Ascending aorta (tissue), 2 donors: ENCODE results near the gene DAAM2. TPM values are rescaled to one million over a fixed set of nuclear protein-coding genes. Genes with fewer than 3 reads are reported as not detected.

Source experiments
- DNase-seq, 2 donors: peaks; one replicate each; pipeline ENCODE4 v3.0.0-alpha.2; 2019; ENCODE audit warnings: low spot score in 2 of 2
- H3K27ac ChIP-seq, 2 donors: fragments of 200-600 bp; sonication (generic); one replicate each; pipeline ENCODE4 v1.5.1; 2016 to 2017; ENCODE audit warnings: mild to moderate bottlenecking in 1 of 2
- H3K27me3 ChIP-seq: fragments of 200-600 bp; sonication (generic); one replicate; pipeline ENCODE4 v1.5.1; 2017
- H3K36me3 ChIP-seq, 2 donors: fragments of 200-600 bp; sonication (generic); one replicate each; pipeline ENCODE4 v1.5.1; 2016
- H3K4me1 ChIP-seq, 2 donors: fragments of 200-600 bp; sonication (generic); one replicate each; pipeline ENCODE4 v1.5.1; 2016 to 2017; ENCODE audit warnings: mild to moderate bottlenecking in 1 of 2
- H3K4me3 ChIP-seq, 2 donors: fragments of 200-600 bp; sonication (generic); one replicate each; pipeline ENCODE4 v1.5.1; 2016 to 2017; ENCODE audit warnings: mild to moderate bottlenecking in 1 of 2
- H3K9me3 ChIP-seq, 2 donors: fragments of 200-600 bp; sonication (generic); one replicate each; pipeline ENCODE4 v1.5.1; 2016
- intact Hi-C: fragments of 100-400 bp; cut with DNase I; formaldehyde crosslinking; loops from one replicate; pipeline ENCODE4 v1.15.1; 2023
- total RNA-seq: library from RNA; depleted of rRNA; stranded (reverse); fragments of >200 nt; gene quantifications from one replicate; pipeline ENCODE4 v1.1.0, GENCODE V29; 2016
- TF ChIP-seq, protein P1 (sequence below), 3 experiments: fragments of 200-600 bp in 2 of 3; fragments of 450-650 bp in 1 of 3; sonication (generic) in 2 of 3; IDR thresholded peaks; one replicate each; pipeline ENCODE4 v1.5.1; 2016 to 2019; ENCODE audit warnings: antibody characterized with exemption in 3 of 3, mild to moderate bottlenecking in 1 of 3, moderate library complexity in 1 of 3

Gene DAAM2
- total RNA-seq, 1 donor from 2014 or later = 44.0 TPM

DNA sequence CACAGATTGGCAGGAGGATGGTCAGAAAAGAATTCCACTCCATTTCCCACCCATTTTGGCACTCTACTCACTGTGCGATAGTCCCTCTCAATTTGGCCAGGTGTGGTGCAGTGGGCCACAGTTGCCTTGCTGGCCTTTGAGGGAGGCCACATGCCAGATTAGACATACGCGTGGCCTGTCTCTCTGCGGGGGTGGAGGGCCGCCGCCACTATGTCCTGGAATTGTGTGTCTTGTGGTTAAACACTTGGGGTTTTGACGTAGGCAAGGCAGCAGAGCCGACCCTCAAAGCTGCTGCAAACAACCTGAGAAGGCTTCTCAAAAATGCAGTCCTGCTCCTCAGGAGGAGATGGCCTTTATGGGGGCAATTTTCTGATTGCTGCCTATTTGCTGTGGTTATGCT lies 4.9 kb upstream of the DAAM2 start:
- TF ChIP-seq, protein P1, sequence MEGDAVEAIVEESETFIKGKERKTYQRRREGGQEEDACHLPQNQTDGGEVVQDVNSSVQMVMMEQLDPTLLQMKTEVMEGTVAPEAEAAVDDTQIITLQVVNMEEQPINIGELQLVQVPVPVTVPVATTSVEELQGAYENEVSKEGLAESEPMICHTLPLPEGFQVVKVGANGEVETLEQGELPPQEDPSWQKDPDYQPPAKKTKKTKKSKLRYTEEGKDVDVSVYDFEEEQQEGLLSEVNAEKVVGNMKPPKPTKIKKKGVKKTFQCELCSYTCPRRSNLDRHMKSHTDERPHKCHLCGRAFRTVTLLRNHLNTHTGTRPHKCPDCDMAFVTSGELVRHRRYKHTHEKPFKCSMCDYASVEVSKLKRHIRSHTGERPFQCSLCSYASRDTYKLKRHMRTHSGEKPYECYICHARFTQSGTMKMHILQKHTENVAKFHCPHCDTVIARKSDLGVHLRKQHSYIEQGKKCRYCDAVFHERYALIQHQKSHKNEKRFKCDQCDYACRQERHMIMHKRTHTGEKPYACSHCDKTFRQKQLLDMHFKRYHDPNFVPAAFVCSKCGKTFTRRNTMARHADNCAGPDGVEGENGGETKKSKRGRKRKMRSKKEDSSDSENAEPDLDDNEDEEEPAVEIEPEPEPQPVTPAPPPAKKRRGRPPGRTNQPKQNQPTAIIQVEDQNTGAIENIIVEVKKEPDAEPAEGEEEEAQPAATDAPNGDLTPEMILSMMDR (IDR thresholded peaks at IDR 0.05) = no peak
- Histone ChIP-seq H3K4me1 (peaks cover 0 to 15% of the 10 kb centered on the region in 2 donors), H3K27me3 (no peaks in the 10 kb centered on the region), H3K4me3 (no peak overlapping the region), H3K9me3 (peaks cover 0 to 11% of the 10 kb centered on the region in 2 donors), H3K27ac (no peak overlapping the region), H3K36me3 (no peaks in the 10 kb centered on the region)
- intact Hi-C loops = no loop called here
- DNase-seq = no peak

DNA sequence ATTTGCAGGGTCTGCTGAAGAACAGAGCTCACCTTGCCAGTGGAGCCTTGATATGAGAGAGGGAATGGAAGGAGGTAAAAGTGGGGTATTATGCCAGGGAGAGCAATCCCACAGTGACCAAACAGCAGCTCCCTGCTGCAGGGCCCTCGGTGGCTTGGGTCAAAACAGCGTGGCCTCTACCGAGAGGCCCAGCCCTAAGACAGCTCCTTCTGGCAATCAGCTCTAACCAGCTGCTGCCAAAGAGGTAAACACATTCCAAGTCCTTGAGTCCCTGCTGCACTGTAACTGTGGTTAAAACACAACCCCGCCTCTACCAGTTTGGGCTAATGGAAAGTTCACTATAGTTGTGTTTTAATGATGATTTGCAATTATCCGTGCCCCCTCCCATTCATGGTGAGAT lies 1.4 kb upstream of the DAAM2 start:
- Histone ChIP-seq H3K36me3 (no peaks in the 10 kb centered on the region), H3K4me1 (peaks cover 3 to 20% of the 10 kb centered on the region in 2 donors), H3K9me3 (no peaks in the 10 kb centered on the region), H3K4me3 (no peak overlapping the region), H3K27me3 (no peaks in the 10 kb centered on the region), H3K27ac (peak overlapping the region; percentile 83 to 87)
- intact Hi-C loops = no loop called here
- no peak for DNase-seq
- TF ChIP-seq, protein P1 (IDR thresholded peaks at IDR 0.05) = no peak

DNA sequence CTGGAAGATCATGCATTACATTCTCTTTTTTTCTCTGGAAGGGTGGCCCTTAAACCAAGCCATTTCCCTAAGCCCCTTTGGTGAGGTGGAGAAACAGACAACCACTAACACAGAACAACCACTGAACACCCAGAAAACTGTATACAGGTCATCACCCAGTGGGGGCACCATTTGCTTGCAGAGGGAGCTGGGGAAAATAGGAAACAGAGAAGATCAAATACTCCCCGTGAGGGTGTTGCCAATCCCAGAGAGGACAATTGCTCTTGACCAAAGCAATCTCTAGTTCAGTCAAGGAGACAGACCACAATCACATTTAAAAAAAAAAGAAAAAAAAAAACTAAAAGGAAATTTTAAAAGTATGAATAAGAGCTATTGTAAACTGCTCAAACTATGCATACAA lies 865 bp upstream of the DAAM2 start:
- no peak overlapping the region for H3K4me3 ChIP-seq
- DNase-seq = no peak
- no peaks in the 10 kb centered on the region for H3K36me3 ChIP-seq
- intact Hi-C loops = no loop called here
- peak overlapping the region; percentile 83 to 87 for H3K27ac ChIP-seq
- H3K4me1 ChIP-seq = peaks cover 3 to 18% of the 10 kb centered on the region in 2 donors
- no peaks in the 10 kb centered on the region for H3K9me3 ChIP-seq
- no peaks in the 10 kb centered on the region for H3K27me3 ChIP-seq
- TF ChIP-seq, protein P1 (IDR thresholded peaks at IDR 0.05) = peak in 2 of 3 experiments; percentile 7 to 17

DNA sequence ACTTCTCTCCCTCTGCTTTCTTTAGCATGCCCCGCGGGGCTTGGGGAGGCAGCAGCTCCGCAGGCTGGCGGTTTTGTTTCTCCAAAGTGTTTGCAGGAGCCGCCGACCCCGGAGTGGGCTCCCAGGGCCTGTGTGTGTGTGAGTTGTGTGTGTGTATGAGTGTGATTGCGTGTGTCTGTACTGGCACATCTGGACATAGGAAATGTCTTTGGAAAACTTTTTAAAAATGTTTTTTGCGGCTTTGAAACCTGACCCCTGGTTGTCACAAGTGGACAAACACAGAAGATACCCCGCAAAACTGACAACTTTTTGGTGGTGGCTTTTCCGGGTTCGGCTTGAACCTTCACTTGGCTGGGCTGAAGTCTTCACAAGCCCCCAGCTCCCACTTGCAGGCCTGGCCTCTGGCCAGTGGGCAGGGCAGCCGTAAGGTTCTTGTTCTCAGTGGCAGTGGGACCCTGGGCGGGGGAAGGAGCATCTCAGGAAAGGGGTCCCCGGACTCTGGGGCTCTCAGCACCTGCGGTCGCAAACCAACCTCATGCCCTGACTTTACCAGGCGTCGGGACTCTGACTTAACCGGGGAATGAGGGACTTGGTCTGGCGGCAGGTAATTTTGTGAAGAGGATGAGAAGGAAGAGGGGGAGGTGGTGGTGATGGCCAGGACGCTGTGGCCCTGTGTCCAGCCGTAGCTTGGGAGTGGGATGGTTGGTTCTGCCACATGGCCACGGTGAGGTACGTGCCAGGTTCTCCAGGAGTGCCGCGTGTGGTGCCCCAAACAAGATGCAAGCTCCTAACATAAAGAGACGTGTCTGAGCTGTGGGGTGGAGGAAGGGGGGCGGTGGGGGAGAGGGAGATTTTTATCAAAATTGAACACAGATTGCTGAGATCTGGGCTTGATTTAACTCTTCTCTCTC lies 619 bp downstream of the DAAM2 start:
- intact Hi-C loops = loop anchor here (2.0 kb wide), 5 partner anchors 16 to 100 kb away; partner anchors contain the start of gene KIF6
- Histone ChIP-seq H3K27me3 (no peaks in the 10 kb centered on the region), H3K4me3 (peak overlapping the region; percentile 63 to 75), H3K9me3 (no peaks in the 10 kb centered on the region), H3K4me1 (peaks cover 3 to 25% of the 10 kb centered on the region in 2 donors), H3K27ac (peak overlapping the region; percentile 83 to 87), H3K36me3 (no peaks in the 10 kb centered on the region)
- no peak for DNase-seq
- TF ChIP-seq, protein P1 (IDR thresholded peaks at IDR 0.05) = peak in 1 of 3 experiments; percentile 19

DNA sequence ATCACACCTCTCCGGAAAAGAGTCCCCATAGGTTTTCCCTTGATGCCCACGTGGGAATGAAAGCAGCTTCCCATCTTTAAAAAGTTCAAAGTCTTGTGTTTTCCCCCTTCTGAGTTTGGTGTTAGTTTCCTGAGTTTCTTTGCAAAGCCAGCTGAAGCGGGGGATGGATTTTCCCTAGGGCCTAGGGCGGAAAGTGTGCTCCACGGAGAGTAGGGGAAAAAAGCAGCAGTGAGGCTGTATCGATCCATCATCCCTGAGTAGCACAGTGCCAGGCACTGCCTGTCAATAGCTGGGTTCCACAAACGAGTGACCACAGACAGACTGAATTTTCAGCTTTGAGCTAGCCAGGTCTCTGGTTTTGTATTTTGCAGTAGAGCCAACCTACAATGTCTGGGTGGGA lies 1.3 kb downstream of the DAAM2 start:
- Histone ChIP-seq H3K27ac (peak overlapping the region; percentile 83 to 87), H3K36me3 (no peaks in the 10 kb centered on the region), H3K27me3 (no peaks in the 10 kb centered on the region), H3K9me3 (no peaks in the 10 kb centered on the region), H3K4me3 (peak overlapping the region; percentile 63 to 75), H3K4me1 (peaks cover 3 to 25% of the 10 kb centered on the region in 2 donors)
- intact Hi-C loops = loop anchor here (2.0 kb wide), 5 partner anchors 15 to 99 kb away; partner anchors contain the start of gene KIF6
- TF ChIP-seq, protein P1 (IDR thresholded peaks at IDR 0.05) = no peak
- DNase-seq = no peak
